ENCODE measurements around the gene LIG3.

DNA sequence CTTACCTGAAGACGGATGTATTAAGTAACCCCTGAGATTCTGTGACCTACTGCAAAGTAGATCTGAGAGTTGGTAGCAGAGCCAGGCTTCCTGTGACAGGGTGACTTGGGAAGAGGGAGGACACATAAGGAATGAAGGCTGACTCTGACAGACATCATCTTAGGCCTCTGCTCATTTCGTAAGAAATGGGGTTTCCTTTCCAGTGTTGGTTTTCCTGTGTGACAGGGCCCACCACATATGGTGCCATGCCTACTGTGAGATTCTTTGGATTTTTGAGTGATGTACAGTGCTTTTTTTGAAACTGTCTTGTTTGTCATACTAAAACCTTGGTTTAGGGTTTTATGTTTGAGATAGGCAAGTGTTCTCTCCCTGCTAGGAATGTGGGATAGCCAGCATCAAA, 12.7 kb downstream of the LIG3 start:
- TF ChIP-seq SMC3 (IDR thresholded peaks at IDR 0.05; ENCODE audit: low read depth, low read length) (no peak), RFX5 (IDR thresholded peaks at IDR 0.05; ENCODE audit: low read depth, low read length) (no peak)
